Heart right ventricle (tissue), 16 donors: ENCODE data around the gene CAMKK2. TPM values are rescaled to one million over a fixed set of nuclear protein-coding genes. Genes with fewer than 3 reads are reported as not detected.

ENCODE experiments used
- ATAC-seq, 8 donors: fragments of 200-7000 bp; cut with Tn5 transposase; one replicate each; pipeline ENCODE4 v1.9.1; 2020; ENCODE audit warnings: mild to moderate bottlenecking in 8 of 8, moderate library complexity in 8 of 8, moderate number of reproducible peaks in 1 of 8
- DNase-seq, 2 donors: peaks; one replicate each; pipeline ENCODE4 v3.0.0-alpha.2; 2020
- H3K27ac ChIP-seq, 10 donors: fragments of 200-600 bp; sonication (generic) in 2 of 10; one replicate each; pipeline versions ENCODE4 v1.5.0 to v1.8.0; 2020 to 2022; ENCODE audit warnings: mild to moderate bottlenecking in 3 of 10
- H3K27me3 ChIP-seq, 7 donors: fragments of 200-600 bp; one replicate each; pipeline ENCODE4 v1.8.0; 2021 to 2022; ENCODE audit warnings: mild to moderate bottlenecking in 2 of 7
- H3K36me3 ChIP-seq, 9 donors: fragments of 200-600 bp; sonication (generic) in 1 of 9; one replicate each; pipeline versions ENCODE4 v1.5.0 to v1.8.0; 2020 to 2022; ENCODE audit warnings: mild to moderate bottlenecking in 2 of 9
- H3K4me1 ChIP-seq, 9 donors: fragments of 200-600 bp; sonication (generic) in 1 of 9; one replicate each; pipeline versions ENCODE4 v1.5.0 to v1.8.0; 2020 to 2022; ENCODE audit warnings: mild to moderate bottlenecking in 4 of 9
- H3K4me3 ChIP-seq, 10 donors: fragments of 200-600 bp; sonication (generic) in 2 of 10; one replicate each; pipeline versions ENCODE4 v1.5.0 to v1.8.0; 2020 to 2022; ENCODE audit warnings: mild to moderate bottlenecking in 7 of 10, moderate library complexity in 2 of 10
- H3K9me3 ChIP-seq, 11 donors: fragments of 200-600 bp in 10 of 11; sonication (generic) in 2 of 11; one replicate each; pipeline versions ENCODE4 v1.5.0 to v1.8.0; 2013 to 2022; ENCODE audit warnings: mild to moderate bottlenecking in 2 of 11, control low read depth in 1 of 11, moderate library complexity in 1 of 11
- WGBS, 2 donors: extraction: QIAGEN DNeasy Blood & Tissue Kit; methylation state at CpG; one replicate each; pipeline ENCODE4 v1.1.7; 2013; ENCODE audit warnings: inconsistent platforms in 1 of 2; 5-methylcytosine and 5-hydroxymethylcytosine counted together
- intact Hi-C, 10 donors: fragments of 100-400 bp; cut with DNase I; formaldehyde crosslinking; loops; one replicate each; pipeline versions ENCODE4 v1.11.1 to v1.14.2; 2022
- polyA plus RNA-seq, 2 donors: library from polyadenylated mRNA; stranded (reverse); fragments of 200-250 nt; gene quantifications; one replicate each; pipeline ENCODE4 v1.2.3, GENCODE V29; 2013
- total RNA-seq, 10 donors: library from RNA; stranded (reverse); fragmentation: NEBNext Ultra II Directional in 3 of 10; extraction: Animal tissue kit (Norgen Biotek cat#: 25700) in 3 of 10; gene quantifications; one replicate each; pipeline versions ENCODE4 v1.2.1 to v1.2.4, GENCODE V29; 2021 to 2023
- TF ChIP-seq, protein P1 (sequence below), 9 donors: fragments of 200-600 bp; sonication (generic) in 2 of 9; IDR thresholded peaks; one replicate each; pipeline versions ENCODE4 v1.5.0 to v1.8.0; 2021 to 2022; ENCODE audit warnings: antibody characterized with exemption in 9 of 9, mild to moderate bottlenecking in 5 of 9, moderate library complexity in 1 of 9
- donor health status: Arrhythmogenic right ventricular cardiomyopathy.
- donor health status: ischemic (EF 13 %, LVEDD 7.1; RV severe dilation, severe dysfunction).
- donor health status: healthy with polysubstance abuse.
- donor health status: DM: no; HTN: yes; CAD: no.
- donor health status: DM: no; HTN: no; CAD: no.
- donor health status: ischemic (EF 25% LVEDD 6.9; RV normal size, moderate dysfunction).
- donor health status: ischemic (EF 25% LVEDD 5.7; RV mildly dilated, moderate dysfunction).
- donor health status: healthy.
- donor health status: DM: yes; HTN: yes; CAD: no.
- donor health status: Ischemic cardiomyopathy.
- donor health status: ischemic (EF 35%, LVEDD 5.7; RV mildly dilated, moderate dysfunction).
- donor health status: nonischemic (EF 11% LVEDD 7.7; RV severe dilation, severe dysfunction).
- donor health status: DM: yes; HTN: yes; CAD: no.
- donor health status: PGD.
- donor health status: ischemic (EF 29% LVEDD 5.4; RV normal size, mild dysfunction).
- donor health status: nonischemic (EF 23%, LVEDD 6.1; RV moderate dilation, normal function).

Gene CAMKK2
- total and polyA plus RNA-seq, 12 donors: 10.8 to 19.3 (median 15.8) TPM

DNA sequence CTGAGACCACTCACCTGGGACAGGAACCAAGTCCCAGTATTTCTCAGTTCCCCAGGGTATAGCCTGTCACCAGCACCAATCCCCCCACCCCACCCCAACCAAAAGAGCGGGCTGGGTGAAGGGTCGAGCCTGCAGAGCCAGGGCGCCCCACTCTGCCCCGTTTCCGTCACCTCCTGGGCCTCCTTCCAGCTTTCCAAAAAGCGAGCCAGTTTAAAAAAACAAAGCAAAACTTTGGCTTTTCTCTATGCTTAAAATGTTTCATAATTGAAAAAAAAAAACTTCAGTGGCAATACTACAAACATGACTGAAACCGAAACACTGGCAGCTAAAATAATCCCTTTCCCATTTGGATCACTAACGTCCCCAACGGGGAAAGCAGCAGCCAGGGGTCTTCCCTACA, 7.5 kb downstream of the CAMKK2 start:
- H3K27me3 ChIP-seq: no peaks in the 10 kb centered on the region
- ATAC-seq (peak in 6 of 8 donors; percentile 20 to 63 (median 52)), DNase-seq (peak; percentile 45 to 51)
- TF ChIP-seq, protein P1, sequence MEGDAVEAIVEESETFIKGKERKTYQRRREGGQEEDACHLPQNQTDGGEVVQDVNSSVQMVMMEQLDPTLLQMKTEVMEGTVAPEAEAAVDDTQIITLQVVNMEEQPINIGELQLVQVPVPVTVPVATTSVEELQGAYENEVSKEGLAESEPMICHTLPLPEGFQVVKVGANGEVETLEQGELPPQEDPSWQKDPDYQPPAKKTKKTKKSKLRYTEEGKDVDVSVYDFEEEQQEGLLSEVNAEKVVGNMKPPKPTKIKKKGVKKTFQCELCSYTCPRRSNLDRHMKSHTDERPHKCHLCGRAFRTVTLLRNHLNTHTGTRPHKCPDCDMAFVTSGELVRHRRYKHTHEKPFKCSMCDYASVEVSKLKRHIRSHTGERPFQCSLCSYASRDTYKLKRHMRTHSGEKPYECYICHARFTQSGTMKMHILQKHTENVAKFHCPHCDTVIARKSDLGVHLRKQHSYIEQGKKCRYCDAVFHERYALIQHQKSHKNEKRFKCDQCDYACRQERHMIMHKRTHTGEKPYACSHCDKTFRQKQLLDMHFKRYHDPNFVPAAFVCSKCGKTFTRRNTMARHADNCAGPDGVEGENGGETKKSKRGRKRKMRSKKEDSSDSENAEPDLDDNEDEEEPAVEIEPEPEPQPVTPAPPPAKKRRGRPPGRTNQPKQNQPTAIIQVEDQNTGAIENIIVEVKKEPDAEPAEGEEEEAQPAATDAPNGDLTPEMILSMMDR (IDR thresholded peaks at IDR 0.05): no peak
- H3K4me1 ChIP-seq: peaks cover 0 to 85% (median 27%) of the 10 kb centered on the region in 9 donors
- peak overlapping the region in 8 of 10 donors; percentile 17 to 62 (median 46) for H3K27ac ChIP-seq
- WGBS, 2 donors: 34 to 48% methylated on average over 9 of the region's 9 CpGs
- H3K4me3 ChIP-seq: peak overlapping the region in 1 of 10 donors; percentile 5
- no peaks in the 10 kb centered on the region for H3K9me3 ChIP-seq
- intact Hi-C loops: no loop called here
- peaks cover 0 to 25% (median 0%) of the 10 kb centered on the region in 9 donors for H3K36me3 ChIP-seq

DNA sequence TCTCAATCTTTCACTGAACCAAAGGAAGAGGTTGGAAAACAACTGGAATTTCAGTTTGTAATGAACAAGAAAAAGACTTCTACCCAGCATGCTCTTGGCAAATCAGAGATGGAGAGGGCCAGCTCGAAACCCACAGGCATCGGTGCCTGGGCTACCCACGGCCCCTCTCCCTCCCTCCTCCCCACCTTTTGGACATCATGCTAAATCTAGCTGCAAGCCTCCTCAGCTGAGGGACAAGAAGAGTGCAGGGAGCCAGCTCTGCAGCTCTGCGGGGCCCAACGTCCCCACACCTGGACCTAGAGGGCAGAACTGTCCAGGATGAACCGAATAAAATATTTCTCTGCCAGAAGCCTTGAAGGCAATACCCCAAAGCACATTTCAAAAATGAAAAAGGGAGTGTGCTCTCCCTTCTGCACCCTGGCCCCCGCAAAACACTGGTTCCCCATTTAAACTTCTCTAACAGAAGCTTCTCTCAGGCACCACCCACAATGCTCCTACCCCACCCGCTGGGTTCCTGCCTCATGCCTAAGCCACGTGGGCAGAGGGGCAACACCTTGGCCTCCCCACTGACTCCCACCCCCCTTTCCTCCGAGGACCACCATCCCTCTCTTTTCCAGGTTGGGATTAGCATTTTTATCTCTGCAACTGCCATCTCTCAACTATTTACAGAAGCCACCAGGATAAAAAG, 8.2 kb downstream of the CAMKK2 start:
- ATAC-seq: peak in 3 of 8 donors; percentile 7 to 31 (median 8)

DNA sequence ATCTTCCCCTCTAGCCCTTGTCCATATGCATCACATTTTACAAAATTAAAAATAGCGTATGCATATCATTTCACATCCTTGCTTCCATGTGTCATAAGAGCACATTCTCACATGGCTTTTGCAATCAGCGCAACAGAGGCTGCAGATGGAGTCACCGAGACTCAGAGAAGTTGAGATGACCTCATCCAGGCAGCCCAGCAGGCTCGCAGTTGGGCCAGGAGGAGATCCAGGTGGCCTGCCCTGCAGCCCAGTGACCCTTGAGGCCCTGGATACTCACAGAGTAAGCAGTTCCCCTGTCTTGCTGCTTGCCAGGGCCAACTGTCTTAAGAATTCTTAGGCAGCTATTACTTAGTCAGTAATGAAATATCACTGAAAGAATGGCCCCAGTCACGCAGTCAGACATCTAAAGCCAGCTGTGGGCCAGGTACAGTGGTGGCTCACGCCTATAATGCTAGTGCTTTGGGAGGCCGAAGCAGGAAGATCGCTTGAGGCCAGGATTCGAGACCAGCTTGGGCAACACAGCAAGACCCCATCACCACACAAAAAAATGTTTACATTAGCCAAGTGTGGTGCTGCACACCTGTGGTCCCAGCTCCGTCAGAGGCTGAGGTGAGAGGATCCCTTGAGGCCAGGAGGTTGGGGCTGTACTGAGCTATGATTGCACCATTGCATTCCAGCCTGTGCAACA, 9.1 kb downstream of the CAMKK2 start:
- TF ChIP-seq, protein P1 (IDR thresholded peaks at IDR 0.05): no peak
- Histone ChIP-seq H3K27ac (peak overlapping the region in 1 of 10 donors; percentile 22), H3K27me3 (no peaks in the 10 kb centered on the region), H3K36me3 (peaks cover 0 to 35% (median 0%) of the 10 kb centered on the region in 9 donors), H3K4me3 (peak overlapping the region in 1 of 10 donors; percentile 6), H3K9me3 (no peaks in the 10 kb centered on the region), H3K4me1 (peaks cover under 1 to 76% (median 33%) of the 10 kb centered on the region in 9 donors)
- DNase-seq (no peak), ATAC-seq (no peak)
- intact Hi-C loops: no loop called here
- 89 to 90% methylated on average over 10 of the region's 10 CpGs for WGBS, 2 donors

More for the DNA sequence above, 8.2 kb downstream of the CAMKK2 start:
- 52 to 53% methylated on average over 10 of the region's 10 CpGs for WGBS, 2 donors
- Histone ChIP-seq H3K36me3 (peaks cover 0 to 32% (median 0%) of the 10 kb centered on the region in 9 donors), H3K4me3 (peak overlapping the region in 1 of 10 donors; percentile 6), H3K27me3 (no peaks in the 10 kb centered on the region), H3K4me1 (peaks cover 0 to 80% (median 27%) of the 10 kb centered on the region in 9 donors), H3K9me3 (no peaks in the 10 kb centered on the region), H3K27ac (peak overlapping the region in 4 of 10 donors; percentile 17 to 62 (median 36))
- DNase-seq: no peak
- TF ChIP-seq, protein P1 (IDR thresholded peaks at IDR 0.05): no peak
- intact Hi-C loops: no loop called here

DNA sequence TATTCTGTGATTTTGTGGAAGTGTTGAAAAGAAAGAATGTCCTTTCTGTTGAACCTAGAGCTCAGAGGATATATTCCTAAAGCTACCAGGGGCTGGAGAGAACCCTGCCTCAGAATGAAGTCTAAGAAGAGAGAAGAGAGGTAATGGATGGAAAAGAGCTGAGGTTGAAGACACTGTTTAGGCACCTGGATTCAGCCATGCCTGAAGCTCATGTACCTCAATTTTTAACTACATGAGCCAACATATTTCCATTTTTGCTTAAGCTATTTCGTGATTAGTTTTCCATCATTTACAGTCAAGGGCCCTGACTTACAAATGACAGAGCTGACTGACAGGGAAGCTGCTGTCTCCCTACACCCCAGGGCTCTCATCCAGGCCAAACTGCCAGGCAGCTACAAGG, 10.7 kb downstream of the CAMKK2 start:
- peaks cover 2 to 71% (median 41%) of the 10 kb centered on the region in 9 donors for H3K4me1 ChIP-seq
- TF ChIP-seq, protein P1 (IDR thresholded peaks at IDR 0.05): no peak
- no peak overlapping the region for H3K27ac ChIP-seq
- H3K36me3 ChIP-seq: peaks cover 0 to 22% (median 0%) of the 10 kb centered on the region in 9 donors
- H3K9me3 ChIP-seq: no peaks in the 10 kb centered on the region
- intact Hi-C loops: no loop called here
- no peak for DNase-seq
- H3K27me3 ChIP-seq: no peaks in the 10 kb centered on the region
- H3K4me3 ChIP-seq: no peak overlapping the region
- no peak for ATAC-seq
- 96% methylated on average over 1 of the region's 1 CpG for WGBS, 2 donors
